OCI-LY7 (cell line): ENCODE measurements around the gene MRPL28.

Experiments used
- CTCF ChIP-seq: fragments of 200-600 bp; sonication (generic); conservative IDR thresholded peaks from 2 replicates; pipeline ENCODE4 v1.5.1; 2014; ENCODE audit warnings: mild to moderate bottlenecking, antibody characterized with exemption, low read length, moderate library complexity, mixed read lengths
- EZH2phosphoT487 ChIP-seq: fragments of 200-600 bp; sonication (generic); IDR thresholded peaks from 2 replicates; pipeline ENCODE4 v1.6.1; 2018; ENCODE audit warnings: low read depth, borderline replicate concordance, mild to moderate bottlenecking, mixed run types, antibody characterized with exemption, low read length, moderate library complexity, mixed read lengths

- TF ChIP-seq CTCF: no peak
- no peak for TF ChIP-seq EZH2phosphoT487
Observed at GRCh38 chr16:349211-349610, 21.1 kb downstream of the MRPL28 start.
